PC-3 (cell line): ENCODE data around the gene MSH2.

Source experiments
- EZH2 ChIP-seq: fragments of 300-600 bp; sonication (generic); IDR thresholded peaks from one replicate; pipeline ENCODE4 v1.6.1; 2017; ENCODE audit warnings: antibody characterized with exemption, mild to moderate bottlenecking, low read length; ENCODE audit not compliant: unreplicated experiment
- EZH2phosphoT487 ChIP-seq: fragments of 300-600 bp; sonication (generic); IDR thresholded peaks from 2 replicates; pipeline ENCODE4 v1.6.1; 2018; ENCODE audit warnings: mild to moderate bottlenecking, antibody characterized with exemption, low read length, borderline replicate concordance
- TF ChIP-seq, protein P1 (sequence below): fragments of 300-600 bp; sonication (generic); conservative IDR thresholded peaks from 2 replicates; pipeline ENCODE4 v1.5.1; 2017; ENCODE audit warnings: antibody characterized with exemption, low read depth, mild to moderate bottlenecking, low read length

DNA sequence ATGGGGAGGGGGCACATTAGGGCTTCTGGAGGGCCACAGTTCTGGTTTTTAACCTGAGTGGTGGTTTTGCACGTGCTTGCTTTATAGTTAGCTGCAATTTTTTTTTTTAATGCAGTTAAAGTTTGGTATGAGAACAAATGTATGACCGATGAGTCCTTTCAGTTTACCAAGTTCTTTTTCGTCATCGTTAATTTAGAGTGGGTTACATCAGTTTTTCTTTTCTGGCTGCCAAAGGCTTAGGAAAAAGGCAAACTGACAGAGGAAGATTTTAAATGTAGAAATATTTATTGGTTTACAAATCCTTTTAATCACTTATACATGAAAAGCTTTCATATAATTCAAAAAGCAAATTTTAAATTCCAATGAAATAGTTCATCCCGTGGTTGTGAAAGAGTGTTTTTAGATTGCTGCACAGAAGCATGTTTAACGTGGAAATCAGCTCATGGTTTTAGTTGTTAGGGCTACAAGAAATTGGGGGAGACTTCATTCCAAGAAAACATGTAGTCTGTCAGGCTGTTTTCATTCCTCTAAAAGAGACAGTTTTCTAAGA is 82.9 kb downstream of the MSH2 start:
- TF ChIP-seq, protein P1, sequence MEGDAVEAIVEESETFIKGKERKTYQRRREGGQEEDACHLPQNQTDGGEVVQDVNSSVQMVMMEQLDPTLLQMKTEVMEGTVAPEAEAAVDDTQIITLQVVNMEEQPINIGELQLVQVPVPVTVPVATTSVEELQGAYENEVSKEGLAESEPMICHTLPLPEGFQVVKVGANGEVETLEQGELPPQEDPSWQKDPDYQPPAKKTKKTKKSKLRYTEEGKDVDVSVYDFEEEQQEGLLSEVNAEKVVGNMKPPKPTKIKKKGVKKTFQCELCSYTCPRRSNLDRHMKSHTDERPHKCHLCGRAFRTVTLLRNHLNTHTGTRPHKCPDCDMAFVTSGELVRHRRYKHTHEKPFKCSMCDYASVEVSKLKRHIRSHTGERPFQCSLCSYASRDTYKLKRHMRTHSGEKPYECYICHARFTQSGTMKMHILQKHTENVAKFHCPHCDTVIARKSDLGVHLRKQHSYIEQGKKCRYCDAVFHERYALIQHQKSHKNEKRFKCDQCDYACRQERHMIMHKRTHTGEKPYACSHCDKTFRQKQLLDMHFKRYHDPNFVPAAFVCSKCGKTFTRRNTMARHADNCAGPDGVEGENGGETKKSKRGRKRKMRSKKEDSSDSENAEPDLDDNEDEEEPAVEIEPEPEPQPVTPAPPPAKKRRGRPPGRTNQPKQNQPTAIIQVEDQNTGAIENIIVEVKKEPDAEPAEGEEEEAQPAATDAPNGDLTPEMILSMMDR: no peak
- no peak for TF ChIP-seq EZH2
- TF ChIP-seq EZH2phosphoT487: no peak
